IPS DF 19.7 (cell line): ENCODE data around the gene NPIPB5.
"Not testable (repeated sequence)": the region's sequence is repeated elsewhere in the genome, so short reads cannot be mapped to it uniquely, and the experiment has no call there.

Source experiments
- DNase-seq: peaks from one replicate; pipeline ENCODE4 v3.0.0-alpha.2; 2013; ENCODE audit warnings: low read depth, low spot score

The NPIPB5 gene

GRCh38 chr16:22510591-22510990, at the start of gene NPIPB5:
TSS of gene NPIPB5 (plus strand) at chr16:22510891. CDS start at chr16:22513802, 2,911 bp downstream.
- DNase-seq: not testable (repeated sequence)

GRCh38 chr16:22468846-22469245, 41.8 kb upstream of the NPIPB5 start:
- DNase-seq: not testable (repeated sequence)

- not testable (repeated sequence) for DNase-seq
Observed at GRCh38 chr16:22537996-22538395, 27.3 kb downstream of the NPIPB5 start.

- not testable (repeated sequence) for DNase-seq
Observed at GRCh38 chr16:22544809-22545208, 34.1 kb downstream of the NPIPB5 start.

- not testable (repeated sequence) for DNase-seq
Observed at GRCh38 chr16:22546630-22547029, 35.9 kb downstream of the NPIPB5 start.

- DNase-seq: not testable (repeated sequence)
Observed at GRCh38 chr16:22547170-22547765, 36.6 kb downstream of the NPIPB5 start.

GRCh38 chr16:22549853-22550252, 39.2 kb downstream of the NPIPB5 start:
- DNase-seq: not testable (repeated sequence)

- not testable (repeated sequence) for DNase-seq
Observed at GRCh38 chr16:22551143-22551542, 40.5 kb downstream of the NPIPB5 start.

GRCh38 chr16:22551651-22552050, 41.0 kb downstream of the NPIPB5 start:
- not testable (repeated sequence) for DNase-seq

GRCh38 chr16:22556759-22557158, 46.1 kb downstream of the NPIPB5 start:
- DNase-seq: not testable (repeated sequence)
